ENCODE data around the gene JMJD1C. TPM values are rescaled to one million over a fixed set of nuclear protein-coding genes. Genes with fewer than 3 reads are reported as not detected.
"Not testable (repeated sequence)": the region's sequence is repeated elsewhere in the genome, so short reads cannot be mapped to it uniquely, and the experiment has no call there.

JMJD1C gene
- total RNA-seq, 1 donor from 2014 or later: 141 TPM

GRCh38 chr10:63256009-63256773 lies 209.6 kb downstream of the JMJD1C start:
- peak; percentile 87 for ATAC-seq
- no peak for DNase-seq (ENCODE audit: low spot score)
- intact Hi-C loops (cut with DNase I): no loop called here

- ATAC-seq: no peak
- intact Hi-C loops (cut with DNase I): no loop called here
- no peak for DNase-seq (ENCODE audit: low spot score)
These were observed 210.5 kb downstream of the JMJD1C start for GRCh38 chr10:63255316-63255715.

DNA sequence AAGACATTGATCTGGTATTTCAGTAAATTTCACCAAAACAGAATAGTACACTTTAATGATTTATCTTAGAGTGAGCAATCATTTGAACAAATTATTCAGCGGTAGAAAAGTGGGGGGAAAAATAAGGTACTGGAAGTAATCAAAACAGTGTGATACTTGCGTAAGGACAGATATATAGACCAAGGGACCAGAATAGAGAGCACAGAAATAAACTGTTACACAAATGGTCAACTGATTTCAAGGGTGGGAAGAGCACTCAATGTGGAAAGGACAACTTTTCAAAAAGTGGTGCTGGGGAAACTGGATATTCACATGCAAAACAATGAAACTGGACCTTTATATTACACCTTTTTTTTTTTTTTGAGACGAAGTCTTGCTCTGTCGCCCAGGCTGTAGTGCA lies 212.7 kb downstream of the JMJD1C start:
- no peak for ATAC-seq
- intact Hi-C loops (cut with DNase I): no loop called here
- DNase-seq (ENCODE audit: low spot score): no peak

DNA sequence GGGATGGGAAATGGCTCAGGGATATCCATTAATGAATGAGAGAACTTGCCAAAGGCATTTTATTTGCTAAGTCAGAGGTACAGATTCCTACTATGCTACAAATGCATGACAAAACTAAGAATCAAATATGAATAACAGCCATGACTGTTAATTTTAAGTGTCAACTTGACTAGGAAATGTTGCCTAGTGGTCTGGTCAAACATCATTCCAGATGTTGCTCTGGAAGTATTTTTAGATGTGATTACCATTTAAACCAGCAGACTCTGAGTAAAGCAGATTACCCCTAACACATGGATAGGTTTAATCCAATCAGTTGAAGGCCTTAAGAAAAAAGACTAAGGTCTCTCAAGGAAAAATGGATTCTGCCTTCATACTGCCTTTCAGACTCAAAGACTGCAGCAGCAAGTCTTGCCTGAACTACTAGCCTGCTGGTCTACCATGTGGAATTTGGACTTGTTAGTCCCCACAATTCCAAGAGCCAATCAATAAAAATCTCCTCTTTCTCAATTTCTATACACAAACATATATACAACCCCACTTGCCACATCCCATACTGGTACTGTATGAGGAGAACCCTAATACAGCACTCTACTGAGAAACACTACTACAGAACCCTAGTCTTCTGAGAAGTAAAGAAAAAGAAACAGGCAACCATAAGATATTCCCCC lies 213.5 kb downstream of the JMJD1C start:
- intact Hi-C loops (cut with DNase I): no loop called here
- ATAC-seq (no peak), DNase-seq (ENCODE audit: low spot score) (no peak)

DNA sequence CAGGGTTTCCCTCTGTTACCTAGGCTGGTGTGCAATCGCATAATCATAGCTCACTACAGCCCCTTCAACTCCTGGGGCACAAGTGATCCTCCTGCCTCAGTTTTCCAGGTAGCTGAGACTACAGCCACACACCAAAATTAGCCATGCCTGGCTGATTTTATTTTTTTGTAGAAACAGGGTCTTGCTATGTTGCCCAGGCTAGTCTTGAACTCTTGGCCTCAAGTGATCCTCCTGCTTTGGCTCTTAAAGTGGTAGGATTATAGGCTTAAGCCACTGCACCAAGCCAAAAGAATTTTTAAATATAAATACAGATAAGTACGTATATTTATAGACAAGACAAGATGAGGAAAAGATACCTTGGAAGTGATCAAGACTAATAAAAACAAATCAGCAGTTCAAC lies 215.7 kb downstream of the JMJD1C start:
- no peak for DNase-seq (ENCODE audit: low spot score)
- ATAC-seq: no peak
- intact Hi-C loops (cut with DNase I): no loop called here

GRCh38 chr10:63247771-63248170 lies 218.0 kb downstream of the JMJD1C start:
- intact Hi-C loops (cut with DNase I): no loop called here
- DNase-seq (ENCODE audit: low spot score) (no peak), ATAC-seq (no peak)

GRCh38 chr10:63246356-63246755 lies 219.4 kb downstream of the JMJD1C start:
- intact Hi-C loops (cut with DNase I): no loop called here
- DNase-seq (ENCODE audit: low spot score): no peak
- no peak for ATAC-seq

DNA sequence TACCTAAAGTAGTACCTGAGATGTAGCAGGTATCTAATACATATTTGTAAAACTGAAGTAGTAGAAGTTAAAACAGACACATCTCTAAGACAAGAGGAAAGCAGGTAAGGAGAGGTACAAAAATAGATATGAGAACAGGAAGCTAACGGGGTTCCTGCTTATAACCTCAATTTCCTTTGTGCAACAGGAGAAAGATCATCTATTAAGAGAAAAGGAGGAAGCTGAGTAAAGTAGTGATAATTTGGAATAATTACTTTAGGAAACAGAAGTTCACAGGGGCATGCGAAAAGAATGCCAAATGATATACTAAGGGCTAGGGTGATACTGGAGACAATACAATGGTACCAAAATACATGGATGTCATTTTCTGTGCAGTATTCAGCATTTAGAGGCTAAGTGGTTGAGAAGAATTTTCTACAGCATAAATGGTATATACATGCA lies 223.9 kb downstream of the JMJD1C start:
- intact Hi-C loops (cut with DNase I): no loop called here
- DNase-seq (ENCODE audit: low spot score): no peak
- ATAC-seq: no peak

DNA sequence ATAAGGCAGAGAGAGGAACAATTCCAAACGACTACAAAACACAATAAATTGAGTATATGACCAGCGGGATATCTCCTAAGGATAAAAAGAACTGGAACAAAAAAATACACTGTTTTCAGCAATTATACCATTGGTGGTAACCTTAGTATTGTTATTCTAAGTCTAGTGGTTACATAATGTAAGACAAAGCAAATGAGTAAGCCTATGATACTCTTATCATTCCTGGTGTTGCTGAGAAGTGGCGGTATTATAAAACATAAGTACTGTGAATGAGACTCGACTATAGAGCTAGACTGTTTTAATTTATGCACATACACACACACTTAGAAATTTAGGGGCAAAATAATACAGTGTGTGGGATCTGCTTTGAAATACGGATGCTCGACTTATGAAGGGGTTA lies 225.0 kb downstream of the JMJD1C start:
- no peak for ATAC-seq
- intact Hi-C loops (cut with DNase I): no loop called here
- no peak for DNase-seq (ENCODE audit: low spot score)

DNA sequence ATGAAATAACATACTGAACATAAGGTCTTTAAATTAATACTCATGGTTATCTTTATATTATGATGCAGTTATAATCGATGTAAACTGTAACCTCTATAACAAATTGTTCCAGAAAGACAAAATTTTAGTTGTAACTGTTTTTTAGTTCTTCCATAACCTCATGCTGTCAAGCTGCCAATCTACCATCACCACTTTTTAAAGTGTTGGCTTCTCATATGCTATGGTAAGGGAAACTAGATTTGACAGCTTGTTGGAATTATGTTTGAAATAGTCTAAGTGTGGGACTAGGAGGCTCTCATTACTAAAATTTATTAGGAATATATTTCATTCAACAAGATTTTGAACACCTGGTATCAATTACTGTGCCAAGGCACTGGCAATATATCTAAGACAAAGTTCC lies 227.3 kb downstream of the JMJD1C start:
- no peak for DNase-seq (ENCODE audit: low spot score)
- intact Hi-C loops (cut with DNase I): no loop called here
- no peak for ATAC-seq

DNA sequence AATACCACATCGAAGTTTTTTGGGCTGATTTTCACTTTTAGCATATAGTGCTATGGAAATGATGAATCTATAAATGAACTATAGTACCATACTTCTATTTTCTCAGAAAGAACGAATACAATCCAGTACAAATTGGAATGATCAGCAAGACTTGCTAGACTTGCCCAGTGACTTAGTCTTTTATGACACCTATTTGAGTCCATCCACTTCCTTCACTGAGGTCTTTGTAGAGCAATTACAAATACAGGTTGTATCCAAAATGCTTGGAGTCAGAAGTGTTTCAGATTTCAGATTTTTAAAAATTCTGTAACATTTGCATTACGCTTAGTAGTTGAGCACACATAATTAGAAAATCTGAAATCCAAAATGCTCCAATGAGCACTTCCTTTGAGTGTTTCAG lies 228.4 kb downstream of the JMJD1C start:
- ATAC-seq (no peak), DNase-seq (ENCODE audit: low spot score) (no peak)
- intact Hi-C loops (cut with DNase I): no loop called here

GRCh38 chr10:63236113-63236935 lies 229.5 kb downstream of the JMJD1C start:
- intact Hi-C loops (cut with DNase I): no loop called here
- no peak for DNase-seq (ENCODE audit: low spot score)
- ATAC-seq: peak; percentile 86

DNA sequence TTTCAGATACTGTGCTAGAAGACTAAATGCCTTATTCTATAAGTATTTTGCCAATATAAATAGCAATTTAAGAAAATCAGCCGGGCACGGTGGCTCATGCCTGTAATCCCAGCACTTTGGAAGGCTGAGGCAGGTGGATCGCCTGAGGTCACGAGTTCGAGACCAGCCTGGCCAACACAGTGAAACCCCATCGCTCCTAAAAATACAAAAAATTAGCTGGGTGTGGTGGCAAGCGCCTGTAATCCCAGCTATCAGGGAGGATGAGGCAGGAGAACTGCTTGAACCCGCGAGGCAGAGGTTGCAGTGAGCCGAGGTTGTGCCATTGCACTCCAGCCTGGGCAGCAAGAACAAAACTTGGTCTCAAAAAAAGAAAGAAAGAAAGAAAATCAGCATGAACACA lies 230.6 kb downstream of the JMJD1C start:
- ATAC-seq; intact Hi-C loops (cut with DNase I): not testable (repeated sequence)

DNA sequence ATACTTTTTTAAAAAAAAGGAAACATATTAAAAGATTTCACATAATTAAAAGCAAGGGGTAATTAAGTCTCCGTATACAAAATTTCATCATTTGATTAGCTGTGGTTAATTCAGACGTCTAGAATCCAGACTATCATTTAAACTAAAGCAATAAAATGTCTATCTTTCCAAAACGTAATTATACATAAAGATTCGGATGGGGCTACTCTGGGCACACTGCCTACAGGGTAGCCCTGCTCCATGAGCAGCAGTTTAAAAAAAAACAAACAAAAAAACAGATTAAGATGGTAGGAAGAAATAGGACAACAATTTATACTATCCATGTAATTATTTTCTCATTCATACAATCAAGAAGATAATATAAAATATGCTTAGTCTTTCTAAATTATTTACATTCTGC lies 236.6 kb downstream of the JMJD1C start:
- intact Hi-C loops (cut with DNase I): no loop called here
- ATAC-seq (no peak), DNase-seq (ENCODE audit: low spot score) (no peak)

More for the DNA sequence above, 230.6 kb downstream of the JMJD1C start:
- DNase-seq (ENCODE audit: low spot score): not testable (repeated sequence)

DNA sequence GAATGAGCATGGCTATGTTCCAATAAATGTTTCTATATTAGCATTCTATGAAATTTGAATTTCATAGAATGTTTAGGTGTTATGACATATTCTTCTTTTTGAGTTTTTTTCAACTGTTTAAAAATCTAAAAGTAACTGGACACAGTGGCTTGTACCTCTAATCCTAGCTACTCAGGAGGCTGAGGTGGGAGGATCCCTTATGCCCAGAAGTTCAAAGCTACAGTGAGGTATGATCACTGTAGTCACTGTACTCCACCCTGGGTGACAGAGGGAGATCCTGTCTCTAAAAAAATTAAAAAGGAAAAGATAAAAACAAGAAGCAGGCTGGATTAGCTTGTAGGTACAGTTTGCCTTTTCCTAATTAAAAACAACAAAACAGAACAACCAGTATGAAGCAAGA lies 237.5 kb downstream of the JMJD1C start:
- DNase-seq (ENCODE audit: low spot score): no peak
- ATAC-seq: no peak
- intact Hi-C loops (cut with DNase I): no loop called here

- ATAC-seq (no peak), DNase-seq (ENCODE audit: low spot score) (no peak)
- intact Hi-C loops (cut with DNase I): no loop called here
These were observed 238.4 kb downstream of the JMJD1C start for GRCh38 chr10:63227207-63227895.

DNA sequence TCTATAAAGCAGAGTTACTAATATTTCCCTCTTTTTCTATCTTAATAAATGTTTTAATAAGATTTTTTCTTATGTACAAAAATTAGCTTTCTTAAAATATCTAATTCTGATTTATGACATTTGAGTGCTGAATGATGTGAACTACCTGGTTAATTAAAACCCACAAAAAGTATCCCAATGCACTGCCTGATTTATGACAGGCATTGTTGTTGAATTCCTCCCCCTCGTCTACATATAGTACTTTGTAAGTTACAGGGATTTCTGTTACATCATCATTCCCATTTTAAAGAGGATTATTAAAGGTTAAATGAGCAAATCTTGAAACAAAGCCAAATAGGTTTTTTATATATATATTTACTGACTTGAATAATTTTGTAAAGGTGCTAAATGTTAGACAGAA lies 241.5 kb downstream of the JMJD1C start:
- ATAC-seq (no peak), DNase-seq (ENCODE audit: low spot score) (no peak)
- intact Hi-C loops (cut with DNase I): no loop called here

DNA sequence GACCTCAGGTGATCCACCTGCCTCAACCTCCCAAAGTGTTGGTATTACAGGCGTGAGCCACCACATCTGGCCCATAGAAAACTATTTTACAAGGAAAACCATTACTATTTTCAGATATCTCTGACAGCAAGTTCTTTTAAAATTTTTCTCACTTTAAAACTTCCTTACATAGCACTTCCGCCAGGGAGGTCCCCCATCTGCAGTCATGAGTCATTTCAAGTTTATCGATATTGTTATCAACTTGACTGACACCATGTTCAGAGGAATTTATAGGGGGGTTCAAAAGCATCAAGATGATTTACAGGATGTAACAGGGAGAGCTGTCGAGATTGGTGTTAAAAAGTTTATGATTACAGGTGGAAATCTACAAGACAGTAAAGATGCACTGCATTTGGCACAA lies 243.8 kb downstream of the JMJD1C start:
- no peak for ATAC-seq
- intact Hi-C loops (cut with DNase I): no loop called here

DNA sequence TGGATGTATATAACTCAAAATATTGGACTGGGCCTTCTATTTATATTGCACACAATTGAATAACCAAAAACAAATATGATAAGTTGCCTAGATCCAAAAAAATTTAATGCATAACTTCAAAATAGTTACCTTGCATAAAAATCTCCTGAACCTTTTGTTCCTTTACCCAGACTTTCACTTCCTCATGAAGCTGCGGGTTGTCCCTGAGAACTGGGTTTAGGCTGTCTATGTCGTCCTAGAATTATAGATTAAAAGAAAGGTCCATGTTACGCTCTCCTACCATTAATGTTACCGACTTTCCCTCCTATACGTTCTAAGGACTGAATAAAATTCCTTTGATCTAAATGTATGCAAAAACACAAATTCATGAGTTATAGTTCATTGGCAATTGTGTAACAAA lies 246.0 kb downstream of the JMJD1C start:
- ATAC-seq (no peak), DNase-seq (ENCODE audit: low spot score) (no peak)
- intact Hi-C loops (cut with DNase I): no loop called here

More for the DNA sequence above, 243.8 kb downstream of the JMJD1C start:
- no peak for DNase-seq (ENCODE audit: low spot score)
